Measurements from ENCODE around the gene IFNK. TPM values are rescaled to one million over a fixed set of nuclear protein-coding genes. Genes with fewer than 3 reads are reported as not detected.

IFNK gene
- total and polyA plus RNA-seq, 12 donors = not detected

GRCh38 chr9:27503623-27504022 lies 20.5 kb upstream of the IFNK start:
- H3K4me1 ChIP-seq = peaks cover 0 to 16% (median 0%) of the 10 kb centered on the region in 9 donors
- DNase-seq = no peak
- H3K27me3 ChIP-seq = no peaks in the 10 kb centered on the region
- no peak for TF ChIP-seq CTCF (IDR thresholded peaks at IDR 0.05)
- intact Hi-C loops (cut with DNase I) = no loop called here
- peaks cover 0 to 5% (median 0%) of the 10 kb centered on the region in 11 donors for H3K9me3 ChIP-seq
- 80 to 84% methylated on average over 4 of the region's 4 CpGs for WGBS, 2 donors
- ATAC-seq = no peak
- no peak overlapping the region for H3K27ac ChIP-seq
- no peak overlapping the region for H3K4me3 ChIP-seq
- no peaks in the 10 kb centered on the region for H3K36me3 ChIP-seq

DNA sequence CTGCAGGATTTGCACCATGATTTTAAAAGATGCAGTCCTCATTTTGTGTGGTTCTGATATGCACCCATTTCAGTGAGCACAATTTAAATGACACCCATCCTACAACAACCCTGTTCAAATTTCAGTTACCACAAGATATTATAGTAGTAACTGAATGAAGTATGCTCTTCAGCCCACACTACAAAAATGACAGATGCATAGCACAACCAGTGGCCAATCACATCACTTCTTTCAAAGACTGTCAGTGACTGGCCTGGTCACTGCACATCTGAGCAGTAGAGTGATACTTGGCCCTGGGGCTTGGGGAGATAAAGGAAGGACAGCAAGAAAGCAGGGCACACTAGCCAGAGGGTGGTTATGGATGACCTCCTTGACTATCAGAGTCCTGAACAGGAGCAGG lies 19.8 kb upstream of the IFNK start:
- TF ChIP-seq CTCF (IDR thresholded peaks at IDR 0.05) = no peak
- Histone ChIP-seq H3K36me3 (no peaks in the 10 kb centered on the region), H3K27ac (no peak overlapping the region), H3K27me3 (no peaks in the 10 kb centered on the region), H3K4me3 (no peak overlapping the region), H3K9me3 (peaks cover 0 to 5% (median 0%) of the 10 kb centered on the region in 11 donors), H3K4me1 (peaks cover 0 to 10% (median 0%) of the 10 kb centered on the region in 9 donors)
- ATAC-seq = peak in 1 of 8 donors; percentile 38
- no peak for DNase-seq
- intact Hi-C loops (cut with DNase I) = no loop called here

DNA sequence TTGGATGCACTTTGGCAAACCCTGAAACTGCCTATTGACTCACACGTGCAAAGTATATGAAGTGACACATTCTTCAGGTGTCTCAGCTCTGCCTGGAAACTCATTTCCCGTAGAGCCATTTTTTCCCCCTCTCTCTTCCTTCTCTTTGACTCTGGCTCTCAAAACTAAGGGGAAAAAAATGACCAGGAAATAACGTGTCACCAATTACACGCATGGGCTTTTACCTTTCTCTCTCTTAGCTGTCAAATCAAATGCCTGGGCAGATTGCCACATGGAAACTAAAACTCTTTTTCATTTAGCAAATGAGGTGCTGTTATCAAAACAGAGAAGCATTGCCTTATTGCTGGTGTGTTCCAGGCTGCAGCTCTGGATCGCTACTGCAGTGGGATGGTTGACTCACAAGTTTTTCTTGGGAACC lies 18.3 kb upstream of the IFNK start:
- Histone ChIP-seq H3K36me3 (no peaks in the 10 kb centered on the region), H3K4me3 (no peak overlapping the region), H3K27me3 (no peaks in the 10 kb centered on the region), H3K4me1 (no peaks in the 10 kb centered on the region), H3K9me3 (peaks cover 0 to 5% (median 0%) of the 10 kb centered on the region in 11 donors), H3K27ac (no peak overlapping the region)
- ATAC-seq (no peak), DNase-seq (no peak)
- no peak for TF ChIP-seq CTCF (IDR thresholded peaks at IDR 0.05)
- intact Hi-C loops (cut with DNase I) = no loop called here
- WGBS, 2 donors = 69 to 70% methylated on average over 5 of the region's 5 CpGs

- no peak overlapping the region for H3K27ac ChIP-seq
- peaks cover 0 to 5% (median 0%) of the 10 kb centered on the region in 11 donors for H3K9me3 ChIP-seq
- no peaks in the 10 kb centered on the region for H3K27me3 ChIP-seq
- no peaks in the 10 kb centered on the region for H3K4me1 ChIP-seq
- H3K36me3 ChIP-seq = no peaks in the 10 kb centered on the region
- no peak overlapping the region for H3K4me3 ChIP-seq
- intact Hi-C loops (cut with DNase I) = no loop called here
- WGBS, 2 donors = 67 to 69% methylated on average over 2 of the region's 2 CpGs
- ATAC-seq (no peak), DNase-seq (no peak)
- TF ChIP-seq CTCF (IDR thresholded peaks at IDR 0.05) = no peak
Observed at GRCh38 chr9:27506981-27507380, 17.1 kb upstream of the IFNK start.
